Stimulated activated CD8-positive, alpha-beta memory T cell treated with anti-CD3 and anti-CD28 coated beads, Interleukin-15, amount 100 ng/mL, for 4 hours (primary cell): Measurements from ENCODE around the gene DDX41.
A peak's percentile ranks its signal among the peaks of the same experiment; 100 is the strongest.

Source experiments
- DNase-seq, 2 donors: peaks; one replicate each; pipeline ENCODE4 v3.0.0-alpha.2; 2020; ENCODE audit warnings: low read depth in 2 of 2

The DDX41 gene

GRCh38 chr5:177483994-177484901 is 32.5 kb downstream of the DDX41 start:
- no peak for DNase-seq

- DNase-seq, result no peak
These were observed 33.7 kb downstream of the DDX41 start for GRCh38 chr5:177483042-177483441.

- no peak for DNase-seq
These were observed 34.4 kb downstream of the DDX41 start for GRCh38 chr5:177482359-177482795.

- DNase-seq, result no peak
These were observed 37.0 kb downstream of the DDX41 start for GRCh38 chr5:177479774-177480173.

- DNase-seq, result peak in 1 of 2 donors; percentile 16
These were observed 37.8 kb downstream of the DDX41 start for GRCh38 chr5:177478711-177479646.

- DNase-seq, result no peak
These were observed 38.9 kb downstream of the DDX41 start for GRCh38 chr5:177477701-177478477.

GRCh38 chr5:177476531-177477233 is 40.1 kb downstream of the DDX41 start:
- no peak for DNase-seq

- peak in 1 of 2 donors; percentile 17 for DNase-seq
These were observed 41.0 kb downstream of the DDX41 start for GRCh38 chr5:177475563-177476427.

- DNase-seq, result no peak
These were observed 41.8 kb downstream of the DDX41 start for GRCh38 chr5:177474846-177475562.

GRCh38 chr5:177474002-177474476 is 42.7 kb downstream of the DDX41 start:
- DNase-seq, result no peak

- peak in 1 of 2 donors; percentile 16 for DNase-seq
These were observed 43.2 kb downstream of the DDX41 start, which contains the start of gene DBN1 for GRCh38 chr5:177473443-177474001. TSS of gene DBN1 (minus strand) at chr5:177473634. CDS start at chr5:177473521, 113 bp downstream.

- DNase-seq, result peak; percentile 40 to 64
These were observed 44.0 kb downstream of the DDX41 start for GRCh38 chr5:177472460-177473442.

GRCh38 chr5:177471610-177472356 is 45.0 kb downstream of the DDX41 start:
- peak in 1 of 2 donors; percentile 51 for DNase-seq

- DNase-seq, result no peak
These were observed 45.8 kb downstream of the DDX41 start for GRCh38 chr5:177470759-177471536.

GRCh38 chr5:177469750-177470525 is 46.8 kb downstream of the DDX41 start:
- no peak for DNase-seq
